HG03442 (cell line): ENCODE results near the gene UBN1.

Experiments used
- ATAC-seq: cut with Tn5 transposase; IDR thresholded peaks from one replicate; pipeline ENCODE4 v1.9.1; 2021; ENCODE audit warnings: mild to moderate bottlenecking, moderate library complexity; ENCODE audit not compliant: unreplicated experiment

The UBN1 gene, protein sequence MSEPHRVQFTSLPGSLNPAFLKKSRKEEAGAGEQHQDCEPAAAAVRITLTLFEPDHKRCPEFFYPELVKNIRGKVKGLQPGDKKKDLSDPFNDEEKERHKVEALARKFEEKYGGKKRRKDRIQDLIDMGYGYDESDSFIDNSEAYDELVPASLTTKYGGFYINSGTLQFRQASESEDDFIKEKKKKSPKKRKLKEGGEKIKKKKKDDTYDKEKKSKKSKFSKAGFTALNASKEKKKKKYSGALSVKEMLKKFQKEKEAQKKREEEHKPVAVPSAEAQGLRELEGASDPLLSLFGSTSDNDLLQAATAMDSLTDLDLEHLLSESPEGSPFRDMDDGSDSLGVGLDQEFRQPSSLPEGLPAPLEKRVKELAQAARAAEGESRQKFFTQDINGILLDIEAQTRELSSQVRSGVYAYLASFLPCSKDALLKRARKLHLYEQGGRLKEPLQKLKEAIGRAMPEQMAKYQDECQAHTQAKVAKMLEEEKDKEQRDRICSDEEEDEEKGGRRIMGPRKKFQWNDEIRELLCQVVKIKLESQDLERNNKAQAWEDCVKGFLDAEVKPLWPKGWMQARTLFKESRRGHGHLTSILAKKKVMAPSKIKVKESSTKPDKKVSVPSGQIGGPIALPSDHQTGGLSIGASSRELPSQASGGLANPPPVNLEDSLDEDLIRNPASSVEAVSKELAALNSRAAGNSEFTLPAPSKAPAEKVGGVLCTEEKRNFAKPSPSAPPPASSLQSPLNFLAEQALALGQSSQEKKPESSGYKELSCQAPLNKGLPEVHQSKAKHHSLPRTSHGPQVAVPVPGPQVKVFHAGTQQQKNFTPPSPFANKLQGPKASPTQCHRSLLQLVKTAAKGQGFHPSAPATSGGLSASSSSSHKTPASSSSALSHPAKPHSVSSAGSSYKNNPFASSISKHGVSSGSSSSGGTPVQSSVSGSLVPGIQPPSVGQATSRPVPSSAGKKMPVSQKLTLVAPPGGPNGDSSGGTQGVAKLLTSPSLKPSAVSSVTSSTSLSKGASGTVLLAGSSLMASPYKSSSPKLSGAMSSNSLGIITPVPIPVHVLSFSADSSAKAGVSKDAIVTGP (N-terminal part only)

DNA sequence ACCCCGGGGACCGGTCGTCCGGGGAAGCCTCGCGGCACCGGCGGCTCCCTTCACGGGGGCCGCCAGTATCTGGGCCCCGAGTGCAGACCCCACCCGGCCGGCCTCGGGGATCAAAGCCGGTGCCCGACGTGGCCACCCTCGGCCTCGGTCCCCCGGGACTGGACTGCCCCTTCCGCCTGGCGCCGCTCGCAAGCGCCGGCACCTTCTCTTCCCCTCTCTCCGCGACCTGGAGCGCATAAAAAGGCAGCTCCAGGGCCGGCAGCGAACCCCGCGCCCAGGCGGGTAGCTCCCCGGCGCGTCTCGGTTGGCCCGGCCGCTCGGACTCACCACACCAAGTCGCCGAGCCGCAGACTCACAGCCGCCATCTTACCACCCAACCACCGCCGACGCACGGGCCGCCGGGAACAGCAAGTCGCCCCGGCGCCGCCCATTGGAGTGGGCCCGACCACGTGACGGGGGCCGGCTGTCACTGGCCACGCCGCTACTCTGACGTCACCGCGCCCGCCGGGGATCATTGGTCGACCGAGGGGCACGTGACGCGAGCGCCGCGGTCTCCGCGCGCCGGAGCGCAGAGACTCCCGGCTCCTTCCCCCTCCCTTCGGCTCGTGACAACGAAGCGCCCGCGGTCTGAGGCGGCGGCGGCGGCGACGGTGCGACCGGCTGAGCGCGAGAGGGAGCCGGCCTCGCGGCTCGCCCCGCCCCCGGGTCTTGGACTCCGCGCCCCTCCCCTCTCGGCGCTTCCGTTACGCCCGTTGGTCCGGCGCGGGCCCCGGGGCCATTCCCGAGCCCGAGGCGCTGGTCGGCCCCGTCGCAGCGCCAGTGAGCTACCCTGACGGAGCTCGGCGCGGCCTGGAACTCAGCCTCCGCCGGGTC, at the start of gene UBN1, which contains the start of gene GLYR1:
Gene UBN1, plus strand, starts transcription at position 581 of the 873 bp plus-strand sequence. CDS start 5,437 bp downstream, outside the sequence.
Gene GLYR1, minus strand, starts transcription at position 388 of the 873 bp plus-strand sequence. Its CDS starts 23 bp downstream, at position 365.
- peak; percentile 82 for ATAC-seq

DNA sequence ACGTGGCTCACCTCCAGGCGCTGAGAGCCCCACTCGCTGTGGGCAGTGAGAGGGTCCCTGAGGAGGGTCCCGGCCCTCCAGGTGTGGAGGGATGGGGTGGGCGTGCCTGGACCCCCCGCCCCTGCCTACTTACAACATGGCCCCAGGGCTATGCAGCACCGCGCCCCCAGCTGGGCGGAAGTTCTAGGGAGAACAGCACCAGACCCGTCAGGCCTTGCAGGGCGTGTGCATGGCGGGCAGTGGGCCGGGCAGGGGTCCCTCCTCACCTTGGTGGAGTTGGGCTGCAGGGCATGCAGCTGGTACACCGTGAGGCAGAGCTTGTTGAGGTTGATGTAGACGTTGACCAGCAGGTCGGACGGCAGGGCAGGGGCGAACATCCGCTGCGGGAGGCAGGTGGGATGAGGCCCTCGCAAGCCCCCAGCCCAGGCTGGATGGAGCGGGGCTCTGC, 49.5 kb upstream of the UBN1 start:
- ATAC-seq = no peak

DNA sequence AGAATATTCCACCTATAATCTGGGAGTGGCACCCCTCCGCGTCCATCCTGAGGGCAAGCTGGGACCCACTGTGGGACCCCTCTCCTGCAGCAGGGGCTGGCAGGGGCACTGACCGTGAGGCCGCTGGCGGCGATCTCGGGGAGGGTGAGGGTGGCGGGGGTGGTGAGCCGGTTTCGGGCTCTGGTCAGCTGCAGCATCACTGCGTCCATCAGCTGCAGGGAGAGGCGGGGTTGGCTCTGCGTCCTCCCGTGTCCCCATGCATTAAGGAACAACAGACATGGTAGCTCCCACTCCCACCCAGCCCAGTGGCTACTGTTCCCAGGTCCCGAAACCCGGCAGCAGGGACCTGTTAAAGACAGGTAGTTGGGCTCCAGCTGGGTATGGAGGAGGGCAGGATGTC, 48.8 kb upstream of the UBN1 start:
- no peak for ATAC-seq

DNA sequence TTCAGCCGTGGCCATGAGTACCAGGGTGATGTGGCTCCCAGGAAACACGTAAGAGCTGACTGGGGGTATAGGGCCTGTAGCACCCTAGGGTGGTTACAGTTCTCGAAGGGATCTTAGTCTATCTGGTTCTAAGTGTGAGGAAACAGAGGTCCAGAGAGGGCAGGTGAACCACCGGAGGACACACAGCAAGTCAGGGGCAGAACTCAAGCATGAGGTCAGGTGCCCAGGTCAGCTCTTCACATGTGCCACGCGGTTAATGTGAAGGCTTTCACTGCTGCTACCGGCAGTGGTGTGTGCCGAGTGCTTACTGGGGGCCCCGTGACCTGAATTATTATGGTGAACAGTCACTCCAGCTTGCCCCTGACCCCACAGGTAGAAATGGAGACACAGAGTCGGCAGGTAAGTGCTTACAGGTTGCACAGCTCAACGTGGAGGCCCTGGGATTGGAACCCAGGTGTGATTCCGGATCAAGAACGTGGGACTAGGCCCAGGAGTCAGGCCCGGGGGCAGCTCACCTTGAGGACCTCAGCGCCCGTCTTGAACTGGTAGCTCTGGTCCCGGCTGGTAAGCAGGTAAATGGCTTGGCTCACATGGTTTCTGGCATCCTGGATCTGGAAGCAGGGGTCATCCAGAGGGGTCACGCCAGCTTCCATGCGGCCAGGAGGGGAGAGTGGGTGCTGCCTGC, 48.0 kb upstream of the UBN1 start:
- ATAC-seq = no peak

DNA sequence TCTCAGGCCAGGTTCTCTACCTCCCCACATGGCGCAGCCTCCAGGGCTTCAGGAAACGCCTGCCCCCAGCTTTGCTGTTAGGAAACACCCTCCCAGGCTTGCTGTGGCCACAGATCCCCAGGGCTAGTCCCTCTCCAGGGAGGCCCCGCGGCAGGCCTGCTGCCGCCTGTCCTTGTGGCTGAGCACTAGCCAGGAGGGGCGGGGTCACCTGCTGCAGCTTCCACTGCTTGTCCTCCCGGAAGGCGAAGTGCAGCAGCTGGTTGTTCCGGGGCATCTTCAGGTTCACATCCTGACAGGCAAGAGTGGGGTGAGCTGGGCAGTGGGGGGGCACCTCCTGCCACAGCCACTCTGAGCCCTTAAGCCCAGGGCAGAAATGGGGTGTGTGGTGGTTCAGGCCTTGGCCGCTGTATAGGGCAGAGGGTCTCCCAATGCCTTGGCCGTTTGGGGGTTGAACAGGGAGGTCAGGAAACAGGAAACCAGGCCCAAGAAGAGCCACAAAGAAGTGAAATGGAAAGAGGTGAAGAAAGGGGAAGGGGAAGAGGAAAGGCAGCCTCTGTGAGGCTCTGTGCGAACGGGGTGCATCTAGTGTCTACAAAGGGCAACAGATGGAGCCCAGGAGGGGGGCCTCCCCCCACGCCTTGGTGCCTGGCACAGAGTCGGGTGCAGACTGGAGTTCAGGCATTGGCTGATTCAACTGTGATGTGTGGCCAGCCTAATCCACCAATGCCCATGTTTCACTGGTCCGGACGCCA, 46.8 kb upstream of the UBN1 start:
- no peak for ATAC-seq

DNA sequence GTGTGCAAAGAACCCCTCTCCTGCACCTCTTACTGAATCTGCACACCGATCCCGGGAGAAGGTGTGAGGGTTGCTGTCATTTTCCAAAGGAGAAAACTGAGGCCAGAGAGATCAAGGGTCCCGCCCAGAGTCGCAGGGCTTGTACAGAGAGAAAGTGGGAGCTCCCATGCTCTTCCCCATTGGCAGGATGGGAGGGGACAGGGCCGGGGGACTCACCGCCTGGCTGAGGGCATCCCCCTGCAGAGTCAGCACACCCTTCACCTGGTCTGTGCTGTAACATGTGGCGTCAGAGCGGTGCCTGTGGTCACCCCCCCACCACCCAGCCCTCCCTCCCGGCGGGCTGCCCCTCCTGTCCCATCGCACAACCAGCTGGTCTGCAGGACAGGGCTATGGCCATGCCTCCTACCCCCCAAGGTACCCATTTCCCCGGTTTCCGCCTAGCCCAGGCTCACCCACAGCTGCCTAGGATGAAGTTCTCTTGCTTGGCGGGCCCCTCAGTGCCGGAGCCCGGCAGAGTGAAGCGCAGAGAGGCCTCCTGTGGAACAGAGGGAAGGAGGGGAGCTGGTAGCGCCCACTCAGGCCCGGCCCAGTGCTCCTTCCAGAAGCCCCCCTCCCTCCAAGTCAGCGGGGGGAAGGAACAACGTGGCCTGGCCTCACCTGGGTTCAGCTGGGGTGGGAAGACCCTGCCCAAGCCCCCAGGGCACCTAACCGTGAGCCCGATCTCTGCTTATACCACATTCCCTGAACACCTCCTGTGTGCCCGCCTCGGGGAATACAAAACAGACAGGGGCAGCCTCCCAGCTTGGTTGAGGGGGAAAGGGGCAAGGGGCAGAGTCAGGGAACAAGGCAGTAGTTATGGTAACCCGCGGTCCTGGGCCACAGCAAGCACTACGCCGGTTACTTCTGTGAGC, 46.0 kb upstream of the UBN1 start:
- no peak for ATAC-seq

DNA sequence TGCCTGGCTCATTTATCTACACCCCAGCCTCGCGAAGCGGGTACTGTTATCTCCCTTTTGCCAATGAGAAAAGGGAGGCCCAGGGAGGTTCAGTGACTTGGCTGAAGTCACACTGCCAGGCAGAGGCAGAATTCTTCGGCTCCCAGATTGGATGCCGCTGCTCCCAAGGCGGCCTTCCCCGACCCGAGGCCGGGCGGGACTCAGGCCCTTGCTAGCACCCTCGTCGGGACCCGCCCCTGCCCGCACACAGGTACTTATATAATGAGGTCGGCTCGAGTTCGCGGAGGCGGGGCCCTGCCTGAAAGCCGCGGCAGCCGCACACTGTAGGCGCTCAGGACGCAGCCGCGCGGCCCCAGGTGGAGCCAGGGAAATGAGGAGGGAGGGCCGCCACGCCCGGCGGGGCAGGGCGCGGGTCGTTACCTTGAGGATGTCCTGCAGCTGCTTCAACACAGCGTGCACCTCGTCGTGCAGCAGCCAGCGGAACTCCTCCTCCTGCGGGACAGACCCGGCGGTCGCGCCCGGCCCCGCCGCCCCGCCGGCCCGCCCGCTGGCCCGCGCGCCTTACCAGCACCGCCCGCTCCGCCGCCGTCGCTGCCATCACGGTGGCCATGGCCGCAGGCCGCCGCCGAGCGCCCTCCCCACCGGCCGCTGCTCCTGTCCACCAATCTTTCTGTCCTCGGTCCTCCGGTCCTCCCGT, 45.2 kb upstream of the UBN1 start, which contains the start of gene ROGDI:
Gene ROGDI, minus strand, starts transcription at position 672 of the 697 bp plus-strand sequence. Its CDS starts 62 bp downstream, at position 610.
- ATAC-seq = peak; percentile 41

DNA sequence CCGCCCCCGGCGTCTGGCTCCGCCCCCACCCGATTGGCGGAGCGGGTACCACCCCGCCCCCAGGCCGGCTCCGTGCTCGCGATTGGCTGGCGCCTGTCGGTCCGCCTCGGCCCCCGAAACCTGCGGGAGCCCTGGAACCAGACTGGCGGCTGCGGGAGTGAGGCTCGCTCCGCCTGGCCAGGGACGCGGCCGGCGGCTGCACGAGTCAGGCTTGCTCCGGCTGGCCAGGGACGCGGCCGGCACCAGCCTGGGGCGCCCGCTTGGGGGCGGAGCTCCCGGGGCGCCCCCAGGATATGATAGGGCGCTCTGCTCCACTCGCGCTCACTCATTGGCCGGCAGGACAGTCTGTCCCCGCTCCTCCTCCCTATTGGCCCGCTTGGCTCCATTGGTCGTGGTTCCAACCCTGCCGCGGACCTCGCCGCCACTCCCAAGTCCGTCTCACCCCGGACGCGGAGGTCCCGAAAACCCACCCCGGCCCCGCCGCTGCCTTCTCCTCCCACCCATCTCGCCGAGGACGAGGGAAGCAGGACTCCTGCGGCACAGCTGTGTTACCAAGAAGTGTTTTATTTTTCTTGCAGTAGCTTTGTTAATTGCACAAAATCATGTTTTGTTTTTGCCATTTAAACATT, 44.5 kb upstream of the UBN1 start:
- peak; percentile 90 for ATAC-seq

DNA sequence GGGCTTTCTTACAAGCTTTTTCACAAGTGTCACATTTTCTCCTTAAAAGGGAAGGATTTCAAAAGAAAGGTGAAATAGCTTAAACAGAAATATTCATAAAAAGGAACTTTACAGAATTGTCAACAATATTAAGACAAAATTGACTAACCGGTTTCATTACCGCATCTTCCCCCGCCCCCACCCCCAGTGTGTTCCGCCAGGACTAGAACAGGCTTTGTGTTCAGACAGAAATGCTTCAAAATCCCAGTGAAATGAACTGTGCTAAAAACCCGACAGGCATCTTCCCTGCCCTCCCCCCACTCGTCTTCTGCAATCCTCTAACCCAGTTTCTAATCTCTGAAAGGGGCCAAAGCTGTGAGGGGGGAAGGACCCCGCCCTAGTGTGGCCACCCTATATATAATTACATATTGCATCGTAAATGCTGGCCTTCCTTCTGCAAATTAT, 43.9 kb upstream of the UBN1 start:
- no peak for ATAC-seq

DNA sequence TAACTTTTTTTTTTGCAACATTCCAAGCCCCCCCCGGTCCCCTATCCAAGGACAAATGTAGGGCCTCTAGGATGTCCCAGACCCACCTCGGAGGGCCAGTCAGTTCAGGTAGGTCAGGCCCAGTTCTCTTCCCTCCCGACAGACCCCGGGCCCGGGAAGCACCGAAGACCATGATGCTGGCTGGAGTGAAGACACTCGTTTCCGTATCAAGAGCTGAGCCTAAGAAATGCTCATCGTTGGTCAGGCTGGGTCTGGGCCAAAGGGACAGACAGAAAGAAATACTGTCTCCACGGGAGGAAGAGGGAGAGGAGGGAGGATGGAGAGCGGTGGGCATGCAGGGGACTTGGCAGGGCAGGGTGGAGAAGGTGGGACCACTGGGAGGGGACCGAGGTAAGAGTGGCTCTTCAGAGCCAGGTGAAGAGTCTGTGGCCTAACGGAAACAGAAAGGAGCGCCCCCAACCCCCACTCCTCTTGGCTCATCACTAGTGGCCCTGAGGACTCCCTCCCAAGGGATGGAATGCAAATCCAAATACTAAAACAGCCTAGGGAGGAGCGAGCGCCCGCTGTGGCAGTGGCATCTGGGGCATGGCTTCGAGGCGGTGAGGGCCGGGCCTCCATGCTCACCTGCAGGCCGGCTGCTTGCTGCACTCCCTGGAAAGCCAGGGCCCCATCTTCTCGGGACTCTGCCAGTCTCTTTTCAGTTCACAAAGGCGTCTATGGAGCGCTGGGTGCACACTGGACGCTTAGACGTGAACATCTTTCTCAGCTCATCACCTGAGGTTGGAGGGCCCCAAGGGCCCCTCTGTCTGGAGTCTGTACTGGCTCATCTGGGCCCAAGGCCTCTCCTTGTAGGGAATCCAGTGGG, 43.2 kb upstream of the UBN1 start:
- ATAC-seq = no peak

DNA sequence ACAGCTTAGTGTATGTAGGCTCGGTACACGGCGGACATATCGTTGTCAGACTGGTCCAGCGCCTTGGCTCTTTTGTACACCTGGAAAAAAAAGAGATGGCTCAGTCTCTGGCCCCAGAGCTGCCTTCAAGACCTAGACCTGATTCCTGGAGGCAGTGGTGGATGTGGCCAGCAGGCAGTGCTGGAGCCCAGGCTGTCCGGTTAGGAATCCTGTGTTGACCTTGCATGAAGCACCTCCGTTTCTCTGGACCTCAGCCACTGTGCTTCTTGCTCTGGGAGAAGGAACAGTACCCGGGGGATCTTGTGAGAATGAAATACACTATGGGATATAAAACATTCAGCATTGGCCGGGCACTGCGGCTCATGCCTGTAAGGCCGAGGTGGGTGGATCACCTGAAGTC, 42.0 kb upstream of the UBN1 start:
- ATAC-seq = no peak

DNA sequence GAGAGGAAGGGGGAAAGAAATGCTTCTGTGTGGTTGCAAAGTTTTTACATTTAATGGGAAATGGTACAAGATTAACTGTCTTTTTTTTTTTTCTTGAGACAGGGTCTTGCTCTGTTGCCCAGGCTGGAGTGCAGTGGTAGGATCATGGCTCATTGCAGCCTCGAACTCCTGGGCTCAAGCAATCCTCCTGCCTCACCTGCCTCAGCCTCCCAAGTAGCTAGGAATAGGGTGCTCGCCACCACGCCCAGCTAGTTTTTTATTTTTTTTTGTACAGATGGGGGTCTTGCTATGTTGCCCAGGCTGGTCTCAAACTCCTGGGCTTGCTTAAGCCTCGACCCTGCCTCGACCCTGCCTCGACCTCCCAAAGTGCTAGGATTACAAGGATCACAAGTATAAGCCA, 41.0 kb upstream of the UBN1 start:
- ATAC-seq = no peak

DNA sequence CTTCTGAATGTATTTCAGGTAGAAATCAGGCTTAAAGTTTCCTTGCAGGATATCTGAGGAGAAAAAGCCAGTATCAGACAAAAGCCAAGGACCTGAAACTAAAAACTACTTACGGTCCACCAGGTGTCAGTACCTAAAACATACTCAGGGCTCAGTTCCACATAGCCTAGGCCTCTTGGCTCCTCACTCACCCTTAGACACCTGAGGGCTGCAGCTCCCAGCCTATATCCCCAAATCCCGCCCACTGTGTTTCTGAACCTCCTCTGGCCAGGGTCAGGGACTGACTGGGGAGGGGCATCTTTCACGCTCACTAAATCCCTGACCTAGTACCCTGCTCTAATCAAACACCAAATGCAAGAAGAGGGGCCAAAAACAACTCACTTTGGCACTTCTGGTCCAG, 36.0 kb upstream of the UBN1 start:
- no peak for ATAC-seq

DNA sequence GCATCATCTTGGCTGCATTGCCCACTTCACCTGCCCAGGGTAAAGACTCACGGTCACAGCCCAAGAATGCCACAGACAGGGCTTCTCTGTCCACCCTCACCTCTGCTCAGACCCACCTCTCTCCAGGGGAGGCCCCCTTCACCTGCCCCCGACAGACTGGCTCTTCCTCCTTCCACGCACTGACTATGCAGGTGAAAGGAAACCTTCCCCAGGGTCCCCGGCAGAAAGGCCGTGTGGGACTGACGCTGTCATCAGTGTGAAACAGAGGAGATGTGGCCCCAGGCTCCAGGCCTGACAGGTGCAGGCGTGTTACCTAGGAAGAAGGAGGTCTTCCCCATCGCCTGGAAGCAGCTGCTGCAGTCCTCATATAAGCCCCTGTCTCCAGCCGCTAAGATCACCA, 35.5 kb upstream of the UBN1 start:
- ATAC-seq = no peak

DNA sequence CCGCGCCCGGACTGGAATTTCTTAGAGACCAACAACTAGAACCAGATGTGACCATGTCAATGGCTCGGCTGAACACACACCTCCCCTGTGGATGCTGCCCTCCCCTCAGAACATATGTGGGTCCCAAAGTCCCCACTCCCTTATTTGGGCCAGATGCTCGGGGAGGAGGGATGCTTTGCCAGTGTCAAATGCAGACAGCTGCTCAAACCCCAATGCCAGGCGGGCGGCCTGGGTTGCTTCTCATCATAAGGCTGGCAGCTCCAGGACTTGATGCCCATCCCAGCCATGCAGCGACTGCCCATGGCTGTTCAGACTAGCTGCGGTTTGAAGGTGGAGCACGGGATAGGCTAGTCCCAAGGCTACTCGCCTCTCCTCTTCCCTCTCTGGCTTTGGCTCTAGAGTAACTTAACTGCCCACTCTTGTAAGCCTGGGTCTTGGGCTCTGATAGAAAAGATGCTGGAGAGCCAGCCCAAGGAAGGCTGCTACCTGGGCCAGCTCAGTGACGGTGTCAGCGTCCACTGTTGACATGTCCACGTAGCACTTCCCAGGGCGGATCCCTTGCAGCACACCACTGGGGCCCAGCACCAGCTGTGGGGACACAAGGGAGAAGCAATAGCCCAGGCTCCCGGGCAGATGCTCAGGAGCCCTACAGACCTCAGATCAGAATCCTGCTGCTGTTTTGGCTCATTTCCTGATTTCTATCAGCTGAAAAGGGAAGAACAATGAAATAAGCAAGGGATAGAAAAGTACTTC, 33.9 kb upstream of the UBN1 start:
- no peak for ATAC-seq
